HT-29 (cell line): Measurements from ENCODE around the gene LSM14B. TPM values are rescaled to one million over a fixed set of nuclear protein-coding genes. Genes with fewer than 3 reads are reported as not detected.

Experiments
- DNase-seq: peaks from one replicate; pipeline ENCODE4 v3.0.0-alpha.2; 2015; ENCODE audit warnings: low spot score
- total RNA-seq: library from RNA; depleted of rRNA; stranded (reverse); fragments of >200 nt; shearing (Covaris generic); gene quantifications from 2 replicates; pipeline ENCODE4 v1.2.3, GENCODE V29; 2014

Gene LSM14B
- total RNA-seq, 1 experiment from 2014 or later, result 80.0 TPM

- no peak for DNase-seq
Measured at GRCh38 chr20:62132421-62132820, 10.1 kb downstream of the LSM14B start.

GRCh38 chr20:62133051-62133845 is 11.0 kb downstream of the LSM14B start:
- DNase-seq, result no peak

GRCh38 chr20:62133864-62134263 is 11.6 kb downstream of the LSM14B start:
- no peak for DNase-seq

- no peak for DNase-seq
Measured at GRCh38 chr20:62134735-62135231, 12.5 kb downstream of the LSM14B start.

GRCh38 chr20:62135573-62136266 is 13.4 kb downstream of the LSM14B start:
- DNase-seq, result no peak

DNA sequence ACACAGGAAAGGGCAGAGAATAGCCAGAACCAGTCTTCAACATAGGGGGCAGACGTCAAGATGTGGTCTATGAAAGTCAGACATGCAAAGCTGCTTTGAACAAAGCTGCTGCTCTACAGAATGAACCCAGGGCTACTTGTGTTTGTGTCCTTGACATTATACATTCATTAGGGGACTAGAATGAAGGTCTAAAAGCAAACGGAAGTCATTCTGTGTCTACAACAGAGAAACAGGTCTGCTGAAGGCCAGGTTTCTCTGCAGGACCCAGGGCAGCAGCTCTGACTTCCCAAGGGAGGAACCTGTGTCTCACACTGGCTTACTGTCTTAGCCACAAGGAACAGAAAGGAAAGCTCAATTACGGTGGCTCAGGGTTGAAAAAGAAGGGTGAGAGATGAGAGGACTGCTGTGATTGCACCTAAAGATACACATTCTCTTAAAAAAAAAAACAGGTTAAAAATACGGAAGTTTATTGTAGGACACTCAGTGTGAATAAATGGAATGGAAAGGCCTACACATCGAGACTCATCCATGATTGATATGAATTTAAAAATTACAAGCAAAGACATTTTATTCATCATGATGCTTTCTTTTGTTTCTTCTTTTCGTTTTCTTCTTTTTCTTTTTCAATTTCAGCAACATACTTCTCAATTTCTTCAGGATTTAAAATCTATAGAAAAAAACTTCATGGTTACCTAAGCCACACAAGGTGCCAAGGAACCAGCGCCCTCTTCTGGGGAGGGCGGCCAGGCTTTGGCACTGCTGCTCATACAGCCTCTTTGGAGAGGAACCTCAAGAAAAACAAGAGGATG is 14.2 kb downstream of the LSM14B start:
- peak; percentile 92 for DNase-seq

- no peak for DNase-seq
Measured at GRCh38 chr20:62137092-62137384, 14.8 kb downstream of the LSM14B start.

GRCh38 chr20:62137478-62138203 is 15.4 kb downstream of the LSM14B start:
- no peak for DNase-seq

GRCh38 chr20:62138204-62138543 is 15.9 kb downstream of the LSM14B start:
- DNase-seq, result no peak

DNA sequence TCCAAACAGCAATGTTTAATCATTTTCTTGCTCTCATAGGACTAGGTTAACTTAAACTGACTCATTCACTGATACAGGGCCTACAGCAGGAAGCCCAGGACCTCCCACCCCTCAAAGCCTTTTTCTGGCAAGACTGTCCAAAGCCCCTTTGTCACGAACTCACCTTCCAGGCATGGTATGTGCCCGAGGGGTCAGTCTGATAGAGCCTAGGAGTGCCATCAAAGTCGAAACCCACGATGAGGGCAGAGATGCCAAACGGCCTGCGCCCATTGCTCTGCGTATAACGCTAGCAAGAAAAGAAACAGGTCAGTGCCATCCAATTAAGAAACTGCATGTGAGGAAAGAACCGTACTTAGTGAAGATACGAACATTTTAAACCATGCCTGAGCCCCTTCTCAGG is 16.6 kb downstream of the LSM14B start:
- DNase-seq, result no peak

GRCh38 chr20:62139636-62140035 is 17.4 kb downstream of the LSM14B start:
- no peak for DNase-seq

GRCh38 chr20:62141043-62141396 is 18.7 kb downstream of the LSM14B start:
- no peak for DNase-seq

DNA sequence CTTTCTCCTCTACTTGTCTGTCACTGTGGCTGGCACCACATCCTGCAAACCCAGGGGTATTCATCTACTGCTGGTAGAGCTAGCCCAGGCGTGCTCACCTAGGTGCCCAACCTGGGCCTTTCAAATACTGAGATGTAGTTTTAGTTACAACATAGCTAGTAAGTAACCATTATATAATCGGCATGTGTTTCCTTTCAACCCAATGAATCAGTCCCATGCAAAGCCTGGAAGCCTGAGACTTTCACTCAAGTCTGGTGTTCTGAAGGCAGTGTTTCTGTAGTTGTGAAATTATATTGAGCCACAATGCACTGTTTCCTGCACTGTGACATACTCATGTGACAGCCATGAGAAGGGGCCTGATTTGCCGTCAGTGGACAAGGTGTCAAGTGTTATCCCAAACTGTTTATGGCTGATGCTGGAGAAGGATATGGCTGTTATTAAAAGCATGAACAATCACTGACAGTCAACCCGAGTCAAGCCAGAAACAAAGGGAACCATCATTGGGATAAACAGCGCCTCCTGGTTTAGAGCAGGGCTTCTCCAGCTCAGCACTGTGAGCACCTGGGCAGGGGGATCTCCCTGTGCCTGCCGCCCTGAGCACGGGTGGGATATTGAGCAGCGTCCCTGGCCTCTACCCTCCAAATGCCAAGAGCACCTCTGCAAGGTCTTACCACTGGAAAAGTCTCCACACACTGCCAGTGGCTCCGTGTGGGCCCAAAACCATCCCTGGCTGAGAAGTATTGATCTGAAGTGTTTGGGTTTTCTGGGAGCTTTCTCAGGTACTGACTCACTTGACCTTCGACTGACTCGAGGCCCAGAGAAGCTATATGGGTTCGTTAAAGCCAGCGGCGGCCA is 19.3 kb downstream of the LSM14B start:
- peak; percentile 56 for DNase-seq

- DNase-seq, result peak; percentile 45
Measured at GRCh38 chr20:62142252-62143080, 20.2 kb downstream of the LSM14B start.

GRCh38 chr20:62143081-62143956 is 21.0 kb downstream of the LSM14B start, which contains the start of the genes PSMA7 and SS18L1:
PSMA7 (minus strand) TSS chr20:62143394; CDS start chr20:62143303, 91 bp downstream.
SS18L1 (plus strand) TSS chr20:62143769; CDS start chr20:62143821, 52 bp downstream.
- peak; percentile 95 for DNase-seq

- DNase-seq, result peak; percentile 73
Measured at GRCh38 chr20:62143957-62144825, 21.9 kb downstream of the LSM14B start.

GRCh38 chr20:62145688-62146018 is 23.4 kb downstream of the LSM14B start:
- DNase-seq, result no peak
